ENCODE data around the gene IL22RA2.
"Not testable (repeated sequence)": the region's sequence is repeated elsewhere in the genome, so short reads cannot be mapped to it uniquely, and the experiment has no call there.

The IL22RA2 gene

GRCh38 chr6:137115658-137116057 is 57.8 kb downstream of the IL22RA2 start:
- Histone ChIP-seq H3K4me3 (no peak overlapping the region), H3K27ac (no peak overlapping the region)
- DNase-seq (ENCODE audit: low spot score): no peak

GRCh38 chr6:137112067-137112355 is 61.4 kb downstream of the IL22RA2 start:
- H3K27ac ChIP-seq: no peak overlapping the region
- no peak overlapping the region for H3K4me3 ChIP-seq
- no peak for DNase-seq (ENCODE audit: low spot score)
- no peak for TF ChIP-seq CTCF (IDR thresholded peaks at IDR 0.05)

More at GRCh38 chr6:137115658-137116057, 57.8 kb downstream of the IL22RA2 start:
- no peak for TF ChIP-seq CTCF (IDR thresholded peaks at IDR 0.05)

GRCh38 chr6:137111296-137112066 is 62.0 kb downstream of the IL22RA2 start:
- no peak overlapping the region for H3K4me3 ChIP-seq
- TF ChIP-seq CTCF (IDR thresholded peaks at IDR 0.05): no peak
- H3K27ac ChIP-seq: no peak overlapping the region
- no peak for DNase-seq (ENCODE audit: low spot score)

- no peak overlapping the region for H3K27ac ChIP-seq
- TF ChIP-seq CTCF (IDR thresholded peaks at IDR 0.05): no peak
- H3K4me3 ChIP-seq: no peak overlapping the region
These were observed 65.7 kb downstream of the IL22RA2 start for GRCh38 chr6:137107767-137108105.

GRCh38 chr6:137107047-137107766 is 66.2 kb downstream of the IL22RA2 start:
- not testable (repeated sequence) for H3K27ac ChIP-seq; H3K4me3 ChIP-seq; DNase-seq (ENCODE audit: low spot score)

More at GRCh38 chr6:137107767-137108105, 65.7 kb downstream of the IL22RA2 start:
- DNase-seq (ENCODE audit: low spot score): no peak

- TF ChIP-seq CTCF (IDR thresholded peaks at IDR 0.05): no peak
- DNase-seq (ENCODE audit: low spot score): no peak
- Histone ChIP-seq H3K27ac (no peak overlapping the region), H3K4me3 (no peak overlapping the region)
These were observed 67.3 kb downstream of the IL22RA2 start for GRCh38 chr6:137106183-137106582.

GRCh38 chr6:137105375-137105774 is 68.1 kb downstream of the IL22RA2 start:
- Histone ChIP-seq H3K27ac (no peak overlapping the region), H3K4me3 (no peak overlapping the region)
- TF ChIP-seq CTCF (IDR thresholded peaks at IDR 0.05): no peak
- no peak for DNase-seq (ENCODE audit: low spot score)

All from coronary artery (tissue), 2 donors.